ENCODE results near the gene TNRC6B.

DNA sequence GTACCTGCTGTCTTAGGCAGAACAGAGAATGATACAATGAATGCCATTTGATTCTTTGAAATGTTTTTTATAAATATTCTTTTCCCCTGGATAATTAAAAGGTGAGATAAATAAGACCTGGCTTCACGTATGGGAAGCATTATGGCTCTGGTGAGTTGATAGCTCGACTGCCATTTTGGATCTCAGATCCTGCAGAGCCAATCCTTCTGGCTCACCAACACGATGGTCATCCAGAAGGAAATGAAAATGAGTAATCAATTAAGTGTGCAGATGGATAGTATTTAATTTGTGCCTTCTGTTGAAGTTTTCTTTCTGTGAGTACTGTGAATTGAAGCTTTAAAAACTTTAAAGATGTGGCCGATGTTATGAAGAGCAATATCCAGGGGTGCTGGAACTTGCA is 2.7 kb downstream of the TNRC6B start:
- TF ChIP-seq, protein P1, sequence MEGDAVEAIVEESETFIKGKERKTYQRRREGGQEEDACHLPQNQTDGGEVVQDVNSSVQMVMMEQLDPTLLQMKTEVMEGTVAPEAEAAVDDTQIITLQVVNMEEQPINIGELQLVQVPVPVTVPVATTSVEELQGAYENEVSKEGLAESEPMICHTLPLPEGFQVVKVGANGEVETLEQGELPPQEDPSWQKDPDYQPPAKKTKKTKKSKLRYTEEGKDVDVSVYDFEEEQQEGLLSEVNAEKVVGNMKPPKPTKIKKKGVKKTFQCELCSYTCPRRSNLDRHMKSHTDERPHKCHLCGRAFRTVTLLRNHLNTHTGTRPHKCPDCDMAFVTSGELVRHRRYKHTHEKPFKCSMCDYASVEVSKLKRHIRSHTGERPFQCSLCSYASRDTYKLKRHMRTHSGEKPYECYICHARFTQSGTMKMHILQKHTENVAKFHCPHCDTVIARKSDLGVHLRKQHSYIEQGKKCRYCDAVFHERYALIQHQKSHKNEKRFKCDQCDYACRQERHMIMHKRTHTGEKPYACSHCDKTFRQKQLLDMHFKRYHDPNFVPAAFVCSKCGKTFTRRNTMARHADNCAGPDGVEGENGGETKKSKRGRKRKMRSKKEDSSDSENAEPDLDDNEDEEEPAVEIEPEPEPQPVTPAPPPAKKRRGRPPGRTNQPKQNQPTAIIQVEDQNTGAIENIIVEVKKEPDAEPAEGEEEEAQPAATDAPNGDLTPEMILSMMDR (IDR thresholded peaks at IDR 0.05) = no peak
- TF ChIP-seq POLR2AphosphoS5 (IDR thresholded peaks at IDR 0.05) (no peak), POLR2A (IDR thresholded peaks at IDR 0.05; ENCODE audit: low read depth) (no peak)
